Thoracic aorta (tissue), 2 donors: ENCODE data around the gene ZNF688. TPM values are rescaled to one million over a fixed set of nuclear protein-coding genes. Genes with fewer than 3 reads are reported as not detected.

Source experiments
- ATAC-seq: fragments of 150-250 bp; one replicate; pipeline ENCODE4 v1.8.0; 2017; ENCODE audit warnings: low read depth; ENCODE audit not compliant: insufficient number of reproducible peaks, low FRiP score
- DNase-seq: peaks from one replicate; pipeline ENCODE4 v3.0.0-alpha.2; 2020; ENCODE audit warnings: low spot score
- H3K27ac ChIP-seq, 2 donors: fragments of 200-600 bp; sonication (generic); 1 replicate in 1 of 2; 2 replicates in 1 of 2; pipeline ENCODE4 v1.5.1; 2016; ENCODE audit warnings: mild to moderate bottlenecking in 2 of 2, moderate library complexity in 2 of 2
- H3K27me3 ChIP-seq: fragments of 200-600 bp; sonication (generic); replicated peaks from 2 replicates; pipeline ENCODE4 v1.6.0; 2016; ENCODE audit warnings: mild to moderate bottlenecking; ENCODE audit not compliant: insufficient read depth
- H3K36me3 ChIP-seq: fragments of 200-600 bp; sonication (generic); one replicate; pipeline ENCODE4 v1.5.1; 2016
- H3K4me1 ChIP-seq, 2 donors: fragments of 200-600 bp; sonication (generic); 1 replicate in 1 of 2; 2 replicates in 1 of 2; pipeline versions ENCODE4 v1.5.1 to v1.6.0; 2016; ENCODE audit warnings: low read depth in 2 of 2, mild to moderate bottlenecking in 1 of 2; ENCODE audit not compliant: control insufficient read depth in 1 of 2
- H3K4me3 ChIP-seq: fragments of 200-600 bp; sonication (generic); 2 replicates; pipeline ENCODE4 v1.5.1; 2016; ENCODE audit warnings: mild to moderate bottlenecking
- H3K9me3 ChIP-seq: fragments of 200-600 bp; sonication (generic); 2 replicates; pipeline ENCODE4 v1.5.1; 2016
- CTCF ChIP-seq: fragments of 200-600 bp; sonication (generic); IDR thresholded peaks from one replicate; pipeline ENCODE4 v1.5.1; 2019; ENCODE audit warnings: antibody characterized with exemption
- total RNA-seq, 2 donors: library from RNA; depleted of rRNA; stranded (reverse); fragments of >200 nt; gene quantifications; one replicate each; pipeline versions ENCODE4 v1.1.0 to v1.2.3, GENCODE V29; 2016

The ZNF688 gene
- total RNA-seq, 2 donors from 2014 or later = 9.2 to 24.2 TPM

- Histone ChIP-seq H3K4me3 (no peak overlapping the region), H3K4me1 (peaks cover 7 to 18% of the 10 kb centered on the region in 2 donors), H3K27me3 (no peaks in the 10 kb centered on the region), H3K27ac (no peak overlapping the region), H3K9me3 (no peaks in the 10 kb centered on the region), H3K36me3 (peaks cover 33% of the 10 kb centered on the region)
- no peak for DNase-seq
- ATAC-seq = no peak
- TF ChIP-seq CTCF = no peak
Measured at GRCh38 chr16:30604316-30604947, 32.9 kb upstream of the ZNF688 start.

GRCh38 chr16:30603945-30604315, 32.4 kb upstream of the ZNF688 start:
- H3K4me1 ChIP-seq = peaks cover 2 to 13% of the 10 kb centered on the region in 2 donors
- no peak overlapping the region for H3K27ac ChIP-seq
- no peak overlapping the region for H3K4me3 ChIP-seq
- no peak for TF ChIP-seq CTCF
- H3K27me3 ChIP-seq = no peaks in the 10 kb centered on the region
- no peak for ATAC-seq
- peaks cover 33% of the 10 kb centered on the region for H3K36me3 ChIP-seq
- DNase-seq = no peak
- H3K9me3 ChIP-seq = no peaks in the 10 kb centered on the region

GRCh38 chr16:30602616-30603277, 31.2 kb upstream of the ZNF688 start:
- no peak overlapping the region for H3K27ac ChIP-seq
- no peak for TF ChIP-seq CTCF
- H3K27me3 ChIP-seq = no peaks in the 10 kb centered on the region
- H3K4me3 ChIP-seq = no peak overlapping the region
- H3K36me3 ChIP-seq = peaks cover 33% of the 10 kb centered on the region
- ATAC-seq (no peak), DNase-seq (no peak)
- H3K9me3 ChIP-seq = no peaks in the 10 kb centered on the region
- H3K4me1 ChIP-seq = peaks cover 0 to 5% of the 10 kb centered on the region in 2 donors

GRCh38 chr16:30601966-30602365, 30.5 kb upstream of the ZNF688 start:
- Histone ChIP-seq H3K27ac (no peak overlapping the region), H3K9me3 (no peaks in the 10 kb centered on the region), H3K27me3 (no peaks in the 10 kb centered on the region), H3K4me1 (peaks cover 0 to 5% of the 10 kb centered on the region in 2 donors), H3K36me3 (peaks cover 33% of the 10 kb centered on the region), H3K4me3 (no peak overlapping the region)
- DNase-seq = no peak
- ATAC-seq = no peak
- no peak for TF ChIP-seq CTCF

- H3K36me3 ChIP-seq = peaks cover 26% of the 10 kb centered on the region
- no peak for DNase-seq
- ATAC-seq = no peak
- no peak overlapping the region for H3K27ac ChIP-seq
- no peaks in the 10 kb centered on the region for H3K27me3 ChIP-seq
- H3K9me3 ChIP-seq = no peaks in the 10 kb centered on the region
- H3K4me3 ChIP-seq = no peak overlapping the region
- peaks cover 0 to 5% of the 10 kb centered on the region in 2 donors for H3K4me1 ChIP-seq
- no peak for TF ChIP-seq CTCF
Measured at GRCh38 chr16:30600929-30601328, 29.4 kb upstream of the ZNF688 start.
